Stimulated activated CD8-positive, alpha-beta memory T cell treated with anti-CD3 and anti-CD28 coated beads, Interleukin-7, amount 100 ng/mL, for 4 hours (primary cell): ENCODE data around the gene SLC40A1.

ENCODE experiments used
- DNase-seq, 2 donors: peaks; one replicate each; pipeline ENCODE4 v3.0.0-alpha.2; 2020; ENCODE audit warnings: low read depth in 2 of 2

The SLC40A1 gene

GRCh38 chr2:189541591-189541990, 39.0 kb downstream of the SLC40A1 start:
- DNase-seq: no peak

- no peak for DNase-seq
Measured at GRCh38 chr2:189540551-189540950, 40.0 kb downstream of the SLC40A1 start.

GRCh38 chr2:189538402-189538801, 42.2 kb downstream of the SLC40A1 start:
- DNase-seq: no peak

DNA sequence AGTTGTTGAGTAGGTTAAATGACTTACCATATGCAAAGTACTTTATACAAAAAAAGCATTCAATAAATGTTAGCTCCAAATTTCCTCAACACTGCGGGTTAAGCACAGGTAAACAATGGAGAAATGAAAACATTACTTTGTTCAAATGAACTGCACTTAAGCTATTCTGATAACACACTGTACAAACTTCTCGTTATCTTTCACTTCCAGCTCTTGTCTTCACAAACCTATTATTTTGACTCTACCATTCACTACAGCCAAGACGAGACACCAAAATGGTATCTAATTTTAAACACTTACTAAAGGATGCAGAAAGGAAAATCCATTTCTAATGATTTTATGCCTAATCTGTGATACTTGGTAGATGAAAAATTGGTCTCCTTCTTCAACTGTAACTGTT, 43.8 kb downstream of the SLC40A1 start:
- no peak for DNase-seq

DNA sequence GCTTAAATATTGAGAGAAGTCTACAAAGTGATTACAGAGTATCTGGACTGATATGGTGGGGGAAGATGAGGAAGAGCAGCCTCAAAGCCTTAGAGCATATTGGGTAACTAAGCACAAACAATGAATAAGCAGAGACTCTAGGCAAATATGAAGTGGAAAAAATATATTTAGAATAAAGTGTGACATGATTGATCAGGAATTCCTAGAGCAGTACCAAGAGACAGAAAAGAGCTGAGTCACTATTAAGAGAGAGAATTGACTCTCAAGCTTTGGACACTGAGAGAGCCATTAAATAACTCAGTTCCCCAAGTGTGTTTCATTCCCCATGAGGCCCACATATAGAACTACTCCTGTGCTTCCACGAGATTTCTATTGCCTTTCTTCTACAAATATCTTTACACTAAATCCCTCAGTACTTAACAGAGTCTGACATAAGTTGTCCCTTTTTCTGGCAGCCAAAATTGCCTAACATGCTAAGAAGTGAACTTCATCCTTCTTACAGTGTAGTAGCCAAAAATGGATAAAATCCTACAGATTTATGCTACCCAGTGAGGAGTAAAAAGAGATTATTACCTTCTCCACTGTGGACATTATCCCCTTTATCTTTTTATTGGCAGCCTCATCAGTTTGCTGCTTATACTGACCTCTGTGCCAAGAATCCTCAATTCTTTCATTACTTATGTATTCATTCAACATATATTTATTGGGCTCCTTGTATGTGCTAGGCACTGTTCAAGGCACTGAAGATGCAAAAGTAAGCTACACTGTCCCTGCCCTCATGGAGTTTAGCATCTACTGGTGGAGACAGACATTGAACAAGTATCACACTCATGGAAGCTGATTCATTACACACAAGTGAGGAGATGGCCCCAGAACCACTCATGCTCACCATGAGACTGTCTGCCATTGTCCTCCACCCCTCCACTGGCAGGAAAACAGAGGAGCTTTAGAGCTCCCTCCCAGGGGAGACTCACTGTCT, 45.4 kb downstream of the SLC40A1 start:
- DNase-seq: no peak

- DNase-seq: no peak
Measured at GRCh38 chr2:189533288-189534035, 47.1 kb downstream of the SLC40A1 start.

DNA sequence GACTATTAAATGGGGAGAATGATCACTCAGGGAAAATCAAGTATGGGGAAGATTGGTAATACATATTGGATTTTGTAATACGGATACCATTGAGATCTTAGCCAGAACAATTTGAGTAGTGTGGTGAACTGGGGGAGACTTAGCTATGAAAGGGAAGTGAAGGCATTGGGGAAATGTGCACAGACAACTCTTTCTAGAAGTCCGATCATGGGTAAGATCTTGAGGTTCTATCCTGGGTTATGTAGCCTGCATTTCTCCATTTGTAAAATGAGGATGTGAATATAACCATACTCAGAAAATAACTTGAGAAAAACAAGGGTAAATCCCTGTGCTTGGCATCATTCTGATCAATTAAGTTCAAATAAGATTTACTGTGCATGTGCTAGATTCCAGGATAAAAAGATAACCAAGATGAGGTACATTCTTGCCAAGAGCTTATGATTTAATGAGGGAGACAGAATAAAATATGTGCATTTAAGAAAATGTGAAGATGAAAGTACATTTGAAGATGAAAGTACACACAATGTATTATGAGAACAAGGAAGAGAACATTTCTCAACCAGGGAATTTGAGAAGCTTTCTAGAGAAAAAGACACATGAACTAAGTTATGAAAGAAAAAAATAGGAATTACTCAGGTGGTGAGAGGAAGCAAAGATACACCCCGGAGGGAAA, 49.5 kb downstream of the SLC40A1 start:
- no peak for DNase-seq

DNA sequence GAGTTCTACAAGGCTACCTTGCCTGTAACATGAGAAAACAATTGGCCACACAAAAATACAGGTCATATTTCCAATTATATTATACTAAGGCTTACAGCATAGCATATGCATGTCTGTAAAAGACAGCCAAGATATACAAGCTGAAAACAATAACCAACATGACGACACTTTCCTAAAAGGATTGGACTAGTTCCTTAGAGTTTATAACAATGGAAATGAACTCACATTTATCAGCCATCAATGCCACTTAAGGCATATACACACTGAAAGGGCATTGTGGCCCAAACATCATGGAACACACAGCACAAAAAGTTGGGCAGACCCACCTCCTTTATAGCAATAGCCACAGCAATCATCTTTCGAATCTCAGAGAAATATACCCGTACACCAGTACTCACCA, 52.0 kb downstream of the SLC40A1 start:
- DNase-seq: no peak

DNA sequence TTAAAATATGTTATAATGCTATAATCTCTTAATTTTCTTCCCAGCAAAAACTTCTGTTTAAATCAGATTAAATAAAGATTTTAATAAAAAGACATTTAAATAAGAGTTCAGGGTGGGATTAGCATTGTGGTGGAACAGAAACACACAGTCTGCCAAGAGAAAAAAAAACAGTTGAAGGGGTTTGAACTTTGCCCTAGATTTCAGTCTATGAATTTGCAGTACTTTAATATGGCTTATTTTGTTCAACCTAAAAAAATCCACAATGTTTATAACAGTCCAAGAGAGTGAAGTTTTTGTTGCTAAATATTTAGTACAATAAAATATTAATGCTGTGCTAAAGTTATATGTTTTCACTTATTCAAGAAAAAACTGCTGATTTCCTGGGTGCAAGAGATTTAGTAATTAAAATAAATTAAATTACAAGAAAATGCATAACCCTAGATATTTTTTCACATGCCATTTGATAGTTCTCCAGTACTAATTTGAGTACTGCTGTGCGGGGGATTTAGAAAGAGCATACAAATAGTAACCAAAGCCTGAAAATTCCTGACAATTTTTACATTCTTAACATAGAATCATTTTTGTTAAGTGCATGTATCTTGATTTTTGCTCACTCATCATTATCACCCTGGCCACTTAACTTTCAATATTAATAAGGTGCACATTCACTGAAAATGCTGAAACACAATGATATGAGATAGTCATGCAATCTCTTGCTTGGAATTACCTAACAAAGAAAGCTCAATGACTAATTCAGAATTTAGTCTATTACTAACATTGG, 52.6 kb downstream of the SLC40A1 start:
- no peak for DNase-seq

- DNase-seq: no peak
Measured at GRCh38 chr2:189527041-189527750, 53.4 kb downstream of the SLC40A1 start.

GRCh38 chr2:189526241-189526640, 54.3 kb downstream of the SLC40A1 start:
- no peak for DNase-seq

DNA sequence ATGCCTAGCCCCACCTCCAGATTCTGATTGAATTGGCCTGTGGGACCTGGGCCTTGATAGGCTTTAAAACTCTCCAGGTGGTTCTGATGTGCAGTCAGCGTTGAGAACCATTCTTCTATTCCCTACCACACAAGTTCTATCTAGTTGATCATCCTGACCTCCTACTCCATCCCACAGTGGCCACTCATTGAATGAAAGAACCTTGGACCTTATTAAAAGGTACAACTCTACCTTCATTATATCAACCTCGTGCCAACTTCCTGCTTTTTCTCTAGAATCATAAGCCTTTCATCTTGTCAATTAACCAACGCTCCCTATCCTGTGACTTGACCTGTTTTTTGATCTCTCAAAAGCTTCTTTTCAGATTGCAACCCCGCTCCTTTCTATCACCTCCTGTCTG, 55.8 kb downstream of the SLC40A1 start:
- no peak for DNase-seq

DNA sequence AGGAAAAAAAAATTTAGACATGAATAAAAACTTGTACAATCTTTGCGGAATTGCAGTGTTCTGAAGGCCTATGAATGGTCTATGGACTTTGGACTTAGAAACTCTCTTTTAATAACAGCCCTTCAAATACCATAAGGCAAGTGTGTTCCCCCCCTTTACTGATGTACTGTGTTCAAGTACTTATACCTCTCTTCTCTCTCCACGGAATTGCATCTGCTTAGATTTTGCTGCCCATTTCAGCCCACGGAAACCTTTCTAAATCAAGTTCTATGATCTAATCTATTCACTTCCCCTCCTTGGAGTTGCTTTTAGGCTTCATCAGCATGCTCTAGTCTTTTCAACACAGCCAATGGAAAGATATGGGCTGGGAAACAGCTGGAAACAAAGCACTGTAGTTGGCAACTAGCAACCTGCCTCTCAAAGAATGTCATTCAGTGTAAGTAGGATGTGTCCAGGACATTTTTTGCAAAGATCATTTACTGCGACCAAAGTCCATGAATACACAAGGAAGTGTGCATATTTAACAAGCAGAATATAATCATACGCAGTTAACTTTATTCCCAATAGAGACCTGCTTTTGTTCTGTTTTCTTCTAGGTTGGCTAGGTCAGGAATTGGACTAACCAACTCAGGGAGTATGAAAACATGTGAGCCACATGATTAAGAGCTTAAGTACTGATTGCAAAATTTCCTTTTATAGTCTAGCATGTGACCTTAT, 58.0 kb downstream of the SLC40A1 start:
- DNase-seq: no peak

DNA sequence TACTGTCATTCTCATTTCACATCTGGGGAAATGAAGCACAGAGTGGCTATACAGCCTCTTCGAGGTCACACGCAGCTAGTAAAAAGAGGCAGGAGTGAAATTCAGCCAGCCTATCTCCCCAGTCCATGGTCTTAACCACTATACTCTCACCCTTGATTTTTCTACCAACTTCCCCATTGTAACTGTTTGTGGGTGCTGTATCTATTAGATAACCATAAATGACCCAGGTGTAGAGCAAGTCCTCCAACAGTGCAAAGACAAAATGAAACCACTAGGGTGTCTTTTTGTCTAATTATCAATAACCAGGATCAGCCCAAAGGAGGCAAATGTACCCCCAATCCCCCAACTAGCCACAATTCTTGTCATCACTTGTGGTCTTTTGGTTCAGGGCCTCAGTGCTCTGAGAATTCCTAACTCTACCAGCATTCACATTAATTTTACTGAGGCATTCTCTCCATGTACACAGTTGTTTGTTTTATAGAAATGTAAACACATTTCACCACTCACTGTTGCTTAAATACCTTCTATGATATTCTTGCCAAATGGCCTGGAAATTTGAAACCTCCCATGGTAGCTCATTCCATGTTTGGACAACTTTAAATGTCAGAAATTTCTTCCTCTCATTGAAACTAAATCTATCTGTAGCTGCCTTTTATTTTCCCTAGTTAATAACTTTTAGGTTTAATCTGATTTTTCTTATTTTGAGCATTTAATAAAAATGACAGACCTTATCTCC, 58.7 kb downstream of the SLC40A1 start:
- no peak for DNase-seq

- DNase-seq: no peak
Measured at GRCh38 chr2:189519631-189520387, 60.8 kb downstream of the SLC40A1 start.

DNA sequence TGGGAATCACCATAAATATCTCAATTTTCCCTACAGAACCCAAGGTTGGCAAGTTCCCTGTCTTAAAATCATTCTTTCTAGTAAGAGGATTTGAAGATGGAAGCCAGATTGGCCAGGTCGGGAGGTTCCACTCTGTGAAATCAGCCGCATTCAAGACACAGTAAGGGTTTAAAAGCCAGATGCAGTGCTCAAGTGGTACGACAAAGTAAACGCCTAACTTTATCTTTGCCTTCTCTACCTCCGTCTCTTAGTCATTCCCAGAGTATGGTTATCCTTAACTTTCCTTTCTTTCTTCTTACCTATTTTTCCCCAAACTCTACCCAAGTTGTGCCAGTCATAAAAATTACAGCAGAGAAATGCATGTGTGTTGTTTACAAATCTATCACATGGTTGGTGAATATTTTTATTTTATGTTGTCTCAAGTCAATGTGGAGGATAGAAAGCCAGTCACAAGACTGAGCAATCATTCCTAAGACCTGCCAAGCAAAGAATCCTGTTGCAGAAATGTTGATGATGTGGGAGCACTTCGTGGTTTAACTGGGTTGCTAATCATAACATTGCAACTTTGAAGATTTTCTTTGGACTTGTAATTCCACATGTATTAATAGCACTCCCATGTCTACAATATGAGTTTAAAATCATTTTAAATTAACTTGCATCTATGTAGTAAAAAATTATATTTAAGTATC, 62.6 kb downstream of the SLC40A1 start:
- no peak for DNase-seq

GRCh38 chr2:189516546-189516945, 64.0 kb downstream of the SLC40A1 start:
- DNase-seq: no peak

- no peak for DNase-seq
Measured at GRCh38 chr2:189515264-189515663, 65.3 kb downstream of the SLC40A1 start.
